Esophagus muscularis mucosa (tissue), 4 donors: ENCODE results near the gene MPIG6B. TPM values are rescaled to one million over a fixed set of nuclear protein-coding genes. Genes with fewer than 3 reads are reported as not detected.

ENCODE experiments used
- DNase-seq: peaks from one replicate; pipeline ENCODE4 v3.0.0-alpha.2; 2017; ENCODE audit errors: extremely low spot score
- H3K27ac ChIP-seq, 4 donors: fragments of 200-600 bp; sonication (generic); replicated peaks in 1 of 4; 1 replicate in 3 of 4; 2 replicates in 1 of 4; pipeline ENCODE4 v1.5.1; 2016 to 2019; ENCODE audit warnings: mild to moderate bottlenecking in 1 of 4
- H3K27me3 ChIP-seq, 4 donors: fragments of 200-600 bp; sonication (generic); one replicate each; pipeline versions ENCODE4 v1.5.1 to v1.6.0; 2016 to 2019
- H3K36me3 ChIP-seq, 4 donors: fragments of 200-600 bp; sonication (generic); one replicate each; pipeline ENCODE4 v1.5.1; 2016 to 2019
- H3K4me1 ChIP-seq, 4 donors: fragments of 200-600 bp; sonication (generic); one replicate each; pipeline ENCODE4 v1.5.1; 2016 to 2019
- H3K4me3 ChIP-seq, 4 donors: fragments of 200-600 bp; sonication (generic); 1 replicate in 2 of 4; 2 replicates in 2 of 4; pipeline ENCODE4 v1.5.1; 2016 to 2019; ENCODE audit warnings: mild to moderate bottlenecking in 4 of 4, moderate library complexity in 1 of 4
- H3K9me3 ChIP-seq, 4 donors: fragments of 200-600 bp; sonication (generic); 1 replicate in 3 of 4; 2 replicates in 1 of 4; pipeline ENCODE4 v1.5.1; 2016 to 2019
- EP300 ChIP-seq: sonication (generic); formaldehyde crosslinking; IDR thresholded peaks from one replicate; pipeline ENCODE4 v1.6.1; 2017; ENCODE audit warnings: antibody characterized with exemption
- POLR2A ChIP-seq: fragments of 450-650 bp; IDR thresholded peaks from one replicate; pipeline ENCODE4 v1.6.1; 2017; ENCODE audit warnings: antibody characterized with exemption, moderate library complexity, mild to moderate bottlenecking, low read depth
- POLR2AphosphoS5 ChIP-seq, 2 donors: sonication (generic); formaldehyde crosslinking; IDR thresholded peaks; one replicate each; pipeline ENCODE4 v1.6.1; 2017; ENCODE audit warnings: antibody characterized with exemption in 2 of 2
- WGBS: methylation state at CpG from one replicate; pipeline ENCODE4 v1.1.5; 2018; 5-methylcytosine and 5-hydroxymethylcytosine counted together
- intact Hi-C: fragments of 100-400 bp; cut with DNase I; formaldehyde crosslinking; loops from one replicate; pipeline ENCODE4 v1.15.1; 2023
- total RNA-seq, 4 donors: library from RNA; depleted of rRNA; stranded (reverse); fragments of >200 nt; gene quantifications; one replicate each; pipeline versions ENCODE4 v1.1.0 to v1.2.1, GENCODE V29; 2016
- TF ChIP-seq, protein P1 (sequence below), 3 experiments: fragments of 200-600 bp in 2 of 3; fragments of 450-650 bp in 1 of 3; sonication (generic) in 2 of 3; IDR thresholded peaks; one replicate each; pipeline ENCODE4 v1.5.1; 2017 to 2019; ENCODE audit warnings: antibody characterized with exemption in 3 of 3, mild to moderate bottlenecking in 2 of 3, moderate library complexity in 1 of 3

The MPIG6B gene
- total RNA-seq, 4 donors from 2014 or later, result not detected

DNA sequence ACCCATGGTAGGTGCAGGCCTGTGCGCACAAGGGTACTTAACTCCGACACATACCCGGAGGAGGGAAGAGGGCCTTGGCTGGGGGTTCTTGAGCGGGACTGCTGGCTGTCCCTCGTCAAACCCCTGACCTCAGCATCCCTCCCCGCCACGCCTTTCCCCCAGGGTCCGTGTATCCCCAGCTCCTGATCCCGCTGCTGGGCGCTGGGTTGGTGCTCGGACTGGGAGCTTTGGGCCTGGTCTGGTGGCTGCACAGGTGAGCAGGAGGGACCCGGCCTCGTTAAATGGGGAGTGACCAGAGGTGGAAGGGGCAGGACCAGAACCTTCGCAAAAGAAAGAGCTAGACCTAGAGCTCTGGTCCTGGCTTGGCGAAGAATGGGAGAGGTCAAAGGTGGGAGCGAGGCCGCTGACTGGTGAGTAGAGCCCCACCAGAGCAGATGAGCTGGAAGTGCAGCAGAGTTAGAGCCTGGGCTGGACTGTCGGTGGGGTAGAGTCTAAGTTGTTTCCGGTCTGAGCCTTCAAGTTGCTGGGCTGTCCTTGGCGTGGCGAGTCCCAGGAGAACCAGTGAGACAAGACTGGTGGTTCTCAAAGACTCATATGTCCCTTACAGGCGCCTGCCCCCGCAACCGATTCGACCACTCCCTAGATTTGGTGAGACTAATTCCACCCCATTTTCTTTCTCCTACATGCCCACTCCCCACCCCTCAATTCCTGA is 963 bp downstream of the MPIG6B start:
- 89% methylated on average over 25 of the region's 25 CpGs for WGBS
- no peak for DNase-seq

DNA sequence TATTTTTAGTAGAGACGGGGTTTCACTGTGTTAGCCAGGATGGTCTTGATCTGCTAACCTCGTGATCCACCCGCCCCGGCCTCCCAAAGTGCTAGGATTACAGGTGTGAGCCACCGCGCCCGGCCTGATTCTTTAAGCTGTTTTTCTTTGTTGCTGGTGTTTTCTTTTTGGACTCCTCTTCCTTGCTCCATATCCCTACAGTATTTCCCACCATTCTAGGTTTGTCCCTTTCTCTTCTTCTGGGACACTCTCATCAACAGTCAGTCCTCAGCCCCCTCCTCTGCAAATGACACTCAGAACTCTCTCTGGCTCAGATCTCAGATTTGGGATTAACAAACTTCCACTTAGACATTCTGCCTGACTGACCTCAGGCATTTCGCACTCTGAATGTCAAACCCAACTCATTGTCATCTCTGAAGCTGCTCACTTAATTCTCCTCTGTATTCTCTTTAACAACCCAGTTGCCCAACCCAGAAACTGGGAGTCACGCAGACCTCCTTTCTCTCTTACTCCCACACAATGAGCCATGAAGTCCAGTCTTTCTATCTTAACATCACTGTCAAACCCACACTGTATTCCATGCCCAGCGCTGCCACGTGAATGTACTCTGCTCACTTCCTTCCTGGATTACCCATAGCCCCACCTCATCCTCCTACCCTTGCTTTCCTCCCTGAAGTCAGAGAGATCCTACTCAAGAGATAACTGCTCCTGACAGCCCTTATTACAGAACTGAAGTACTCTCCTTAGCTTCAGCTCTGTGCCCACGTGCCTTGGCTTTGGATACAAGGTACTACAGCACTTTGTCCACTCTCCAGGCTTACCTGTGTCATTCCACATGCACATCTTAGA is 2.6 kb downstream of the MPIG6B start:
- intact Hi-C loops, result loop anchor here (5.0 kb wide), 1 partner anchor 42 kb away; no protein-coding TSS in a partner anchor
- Histone ChIP-seq H3K27me3 (no peaks in the 10 kb centered on the region), H3K27ac (peak overlapping the region in 1 of 4 donors; percentile 22), H3K4me1 (peaks cover 12 to 33% (median 31%) of the 10 kb centered on the region in 4 donors), H3K36me3 (peaks cover 17 to 41% (median 30%) of the 10 kb centered on the region in 4 donors), H3K9me3 (no peaks in the 10 kb centered on the region), H3K4me3 (no peak overlapping the region)
- DNase-seq, result no peak
- 88% methylated on average over 12 of the region's 12 CpGs for WGBS
- TF ChIP-seq, protein P1, sequence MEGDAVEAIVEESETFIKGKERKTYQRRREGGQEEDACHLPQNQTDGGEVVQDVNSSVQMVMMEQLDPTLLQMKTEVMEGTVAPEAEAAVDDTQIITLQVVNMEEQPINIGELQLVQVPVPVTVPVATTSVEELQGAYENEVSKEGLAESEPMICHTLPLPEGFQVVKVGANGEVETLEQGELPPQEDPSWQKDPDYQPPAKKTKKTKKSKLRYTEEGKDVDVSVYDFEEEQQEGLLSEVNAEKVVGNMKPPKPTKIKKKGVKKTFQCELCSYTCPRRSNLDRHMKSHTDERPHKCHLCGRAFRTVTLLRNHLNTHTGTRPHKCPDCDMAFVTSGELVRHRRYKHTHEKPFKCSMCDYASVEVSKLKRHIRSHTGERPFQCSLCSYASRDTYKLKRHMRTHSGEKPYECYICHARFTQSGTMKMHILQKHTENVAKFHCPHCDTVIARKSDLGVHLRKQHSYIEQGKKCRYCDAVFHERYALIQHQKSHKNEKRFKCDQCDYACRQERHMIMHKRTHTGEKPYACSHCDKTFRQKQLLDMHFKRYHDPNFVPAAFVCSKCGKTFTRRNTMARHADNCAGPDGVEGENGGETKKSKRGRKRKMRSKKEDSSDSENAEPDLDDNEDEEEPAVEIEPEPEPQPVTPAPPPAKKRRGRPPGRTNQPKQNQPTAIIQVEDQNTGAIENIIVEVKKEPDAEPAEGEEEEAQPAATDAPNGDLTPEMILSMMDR (IDR thresholded peaks at IDR 0.05), result no peak
- TF ChIP-seq EP300, result no peak
- peak in 1 of 2 donors; percentile 4 for TF ChIP-seq POLR2AphosphoS5 (IDR thresholded peaks at IDR 0.05)
- no peak for TF ChIP-seq POLR2A

More for the DNA sequence above, 963 bp downstream of the MPIG6B start:
- Histone ChIP-seq H3K4me1 (peaks cover 12 to 26% (median 24%) of the 10 kb centered on the region in 4 donors), H3K27me3 (no peaks in the 10 kb centered on the region), H3K4me3 (no peak overlapping the region), H3K36me3 (peaks cover 17 to 39% (median 27%) of the 10 kb centered on the region in 4 donors), H3K27ac (no peak overlapping the region), H3K9me3 (no peaks in the 10 kb centered on the region)
- intact Hi-C loops, result no loop called here
- no peak for TF ChIP-seq POLR2AphosphoS5 (IDR thresholded peaks at IDR 0.05)
- TF ChIP-seq, protein P1 (IDR thresholded peaks at IDR 0.05), result no peak
- no peak for TF ChIP-seq EP300
- TF ChIP-seq POLR2A, result no peak

DNA sequence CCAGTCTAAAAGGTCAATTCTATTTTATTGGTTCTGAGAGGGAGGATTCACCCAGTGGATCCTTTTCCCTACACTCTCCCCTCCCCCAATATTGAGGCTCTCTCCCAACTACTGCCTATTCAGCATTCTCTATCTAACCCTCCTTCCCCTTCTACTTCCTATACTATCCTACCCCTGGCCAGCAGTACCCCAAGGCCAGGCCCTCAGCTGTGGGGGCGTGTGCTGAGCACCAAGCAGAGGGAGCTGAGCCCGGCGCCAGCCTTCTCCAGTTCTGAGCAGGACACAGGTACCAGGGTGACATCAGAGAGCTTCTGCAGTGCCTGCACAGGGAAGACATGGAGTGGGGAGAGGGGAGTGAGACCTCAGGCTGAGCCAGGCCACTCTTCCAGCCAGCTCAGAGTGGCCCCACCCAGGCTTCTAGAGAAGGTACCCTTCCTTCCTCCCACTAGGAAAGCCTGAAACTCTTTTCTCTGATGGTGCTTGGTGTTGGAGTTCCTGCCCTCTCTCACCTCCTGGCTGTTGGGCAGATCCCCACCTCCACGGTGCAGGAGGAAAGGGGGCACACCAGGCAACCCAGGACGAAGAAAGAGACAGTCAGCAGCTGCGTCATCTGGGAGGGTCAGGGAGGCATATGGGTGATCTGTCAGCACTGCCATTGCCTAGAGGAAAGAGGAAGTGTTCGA is 4.0 kb downstream of the MPIG6B start:
- H3K27ac ChIP-seq, result peak overlapping the region; percentile 93 to 99 (median 97)
- no peak for DNase-seq
- 65% methylated on average over 7 of the region's 7 CpGs for WGBS
- H3K9me3 ChIP-seq, result no peaks in the 10 kb centered on the region
- intact Hi-C loops, result loop anchor here (5.0 kb wide), 1 partner anchor 40 kb away; no protein-coding TSS in a partner anchor
- no peaks in the 10 kb centered on the region for H3K27me3 ChIP-seq
- TF ChIP-seq POLR2AphosphoS5 (IDR thresholded peaks at IDR 0.05), result no peak
- no peak for TF ChIP-seq POLR2A
- TF ChIP-seq, protein P1 (IDR thresholded peaks at IDR 0.05), result no peak
- TF ChIP-seq EP300, result no peak
- H3K4me1 ChIP-seq, result peaks cover 16 to 42% (median 38%) of the 10 kb centered on the region in 4 donors
- peaks cover 29 to 56% (median 44%) of the 10 kb centered on the region in 4 donors for H3K36me3 ChIP-seq
- no peak overlapping the region for H3K4me3 ChIP-seq

DNA sequence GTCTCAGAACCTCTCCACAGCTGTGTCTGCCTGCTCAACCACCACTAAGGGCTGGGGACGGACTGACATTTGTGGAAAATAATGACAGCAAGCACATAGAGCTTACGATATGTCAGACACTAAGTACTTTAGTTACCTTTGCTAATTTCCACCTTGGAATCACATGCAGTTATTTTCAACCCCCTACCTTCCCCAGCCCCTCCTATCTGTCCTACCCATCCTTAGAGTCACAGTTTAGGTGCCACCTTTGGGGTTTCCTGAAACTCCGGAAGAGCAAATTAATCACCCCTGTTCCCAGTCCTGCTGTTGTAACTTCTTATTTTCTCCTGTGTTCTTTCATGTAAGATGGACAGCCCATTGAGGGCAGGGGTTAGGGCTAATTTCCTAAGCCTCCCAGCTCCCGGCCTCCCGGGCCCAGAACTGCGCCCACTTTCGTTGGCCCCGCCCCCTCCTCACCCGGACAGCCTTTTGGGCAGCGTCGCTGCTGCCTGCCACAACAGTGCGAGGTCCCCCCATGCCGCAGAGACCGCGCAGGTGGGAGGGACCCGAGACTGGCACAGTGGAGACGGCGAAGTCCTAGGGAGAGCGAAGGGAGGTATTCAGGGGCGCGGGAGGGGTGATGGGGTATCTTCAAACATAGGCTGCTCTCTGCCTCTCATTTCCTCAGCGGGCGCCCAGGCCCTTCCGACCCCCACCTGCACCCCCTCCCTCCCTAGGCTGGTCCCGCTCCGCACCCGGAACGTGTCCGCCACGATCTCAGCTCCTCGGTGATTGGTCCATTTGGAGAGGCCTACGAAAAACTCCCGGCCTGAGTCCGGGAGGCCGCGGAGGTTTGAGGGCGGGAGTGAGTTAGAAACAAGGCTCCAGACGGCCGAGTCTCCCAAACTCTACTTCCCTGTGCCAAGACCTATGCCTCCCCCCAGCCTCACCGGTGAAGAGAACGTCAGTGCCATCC is 4.8 kb downstream of the MPIG6B start:
- H3K27ac ChIP-seq, result peak overlapping the region; percentile 93 to 99 (median 97)
- peak overlapping the region; percentile 69 to 98 (median 94) for H3K4me3 ChIP-seq
- no peak for TF ChIP-seq POLR2AphosphoS5 (IDR thresholded peaks at IDR 0.05)
- no peak for TF ChIP-seq EP300
- TF ChIP-seq, protein P1 (IDR thresholded peaks at IDR 0.05), result no peak
- no peak for TF ChIP-seq POLR2A
- peaks cover 37 to 64% (median 52%) of the 10 kb centered on the region in 4 donors for H3K36me3 ChIP-seq
- peaks cover 21 to 44% (median 40%) of the 10 kb centered on the region in 4 donors for H3K4me1 ChIP-seq
- intact Hi-C loops, result loop anchor here (5.0 kb wide), 1 partner anchor 39 kb away; no protein-coding TSS in a partner anchor
- DNase-seq, result no peak
- no peaks in the 10 kb centered on the region for H3K27me3 ChIP-seq
- WGBS, result 70% methylated on average over 41 of the region's 41 CpGs
- H3K9me3 ChIP-seq, result no peaks in the 10 kb centered on the region
